Mesothelial cell of epicardium (in vitro differentiated cells): ENCODE results near the gene GPRC5A. TPM values are rescaled to one million over a fixed set of nuclear protein-coding genes. Genes with fewer than 3 reads are reported as not detected.
"Not testable (repeated sequence)": the region's sequence is repeated elsewhere in the genome, so short reads cannot be mapped to it uniquely, and the experiment has no call there.

Experiments used
- DNase-seq, 2 experiments: peaks; one replicate each; pipeline ENCODE4 v3.0.0; 2021; ENCODE audit warnings: low spot score in 2 of 2; ENCODE audit not compliant: unreplicated experiment in 2 of 2
- H3K27ac Mint-ChIP-seq: 2 replicates; pipeline ENCODE4 v1.8.0; 2021; ENCODE audit warnings: mixed read lengths
- H3K27me3 Mint-ChIP-seq: 2 replicates; pipeline ENCODE4 v1.8.0; 2021; ENCODE audit warnings: low read depth, mixed read lengths
- H3K36me3 Mint-ChIP-seq: 2 replicates; pipeline ENCODE4 v1.8.0; 2021; ENCODE audit warnings: mixed read lengths
- H3K4me1 Mint-ChIP-seq: 2 replicates; pipeline ENCODE4 v1.8.0; 2021; ENCODE audit warnings: mixed read lengths
- H3K4me3 Mint-ChIP-seq: 2 replicates; pipeline ENCODE4 v1.8.0; 2021; ENCODE audit warnings: mild to moderate bottlenecking, moderate library complexity, mixed read lengths
- H3K9me3 Mint-ChIP-seq: 2 replicates; pipeline ENCODE4 v1.8.0; 2021; ENCODE audit warnings: mixed read lengths
- CTCF ChIP-seq: fragments of 200-600 bp; sonication (generic); IDR thresholded peaks from one replicate; pipeline ENCODE4 v1.5.0; 2021; ENCODE audit warnings: antibody characterized with exemption; ENCODE audit not compliant: unreplicated experiment
- total RNA-seq: library from RNA; stranded (reverse); gene quantifications from 3 replicates; pipeline ENCODE4 v1.2.1, GENCODE V29; 2021

The GPRC5A gene
- 107 to 116 TPM (median 108 TPM) in 3 replicates for total RNA-seq

- H3K27me3 Mint-ChIP-seq: no peaks in the 10 kb centered on the region
- H3K9me3 Mint-ChIP-seq: no peaks in the 10 kb centered on the region
- peak within 1 kb of the TSS; percentile 100 for H3K27ac Mint-ChIP-seq
- H3K36me3 Mint-ChIP-seq: peaks cover 5% of the 10 kb centered on the region
- peak within 1 kb of the TSS; percentile 92 for H3K4me3 Mint-ChIP-seq
- TF ChIP-seq CTCF: no peak
- H3K4me1 Mint-ChIP-seq: peaks cover 69% of the 10 kb centered on the region
- DNase-seq: peak; percentile 61 to 81
Measured at GRCh38 chr12:12891080-12891880, at the start of gene GPRC5A. Gene GPRC5A (plus strand): TSS chr12:12891562. CDS start chr12:12908250, 16,688 bp downstream.

GRCh38 chr12:12845794-12846243 lies 45.5 kb upstream of the GPRC5A start:
- DNase-seq: no peak
- Mint-ChIP-seq H3K4me3 (no peak overlapping the region), H3K27ac (peak overlapping the region; percentile 78), H3K27me3 (no peaks in the 10 kb centered on the region), H3K9me3 (peaks cover 4% of the 10 kb centered on the region), H3K36me3 (peaks cover 6% of the 10 kb centered on the region), H3K4me1 (peaks cover 9% of the 10 kb centered on the region)
- no peak for TF ChIP-seq CTCF

GRCh38 chr12:12846780-12847179 lies 44.6 kb upstream of the GPRC5A start:
- H3K36me3 Mint-ChIP-seq: peaks cover 11% of the 10 kb centered on the region
- not testable (repeated sequence) for H3K27ac Mint-ChIP-seq, H3K4me3 Mint-ChIP-seq, H3K4me1 Mint-ChIP-seq, H3K27me3 Mint-ChIP-seq, DNase-seq
- peaks cover 10% of the 10 kb centered on the region for H3K9me3 Mint-ChIP-seq

GRCh38 chr12:12853435-12853834 lies 37.9 kb upstream of the GPRC5A start:
- Mint-ChIP-seq H3K36me3 (peaks cover 10% of the 10 kb centered on the region), H3K9me3 (peaks cover 10% of the 10 kb centered on the region), H3K4me3 (no peak overlapping the region), H3K27me3 (no peaks in the 10 kb centered on the region), H3K4me1 (no peaks in the 10 kb centered on the region), H3K27ac (no peak overlapping the region)
- no peak for DNase-seq
- no peak for TF ChIP-seq CTCF

GRCh38 chr12:12859690-12860089 lies 31.7 kb upstream of the GPRC5A start:
- TF ChIP-seq CTCF: no peak
- peaks cover 14% of the 10 kb centered on the region for H3K36me3 Mint-ChIP-seq
- H3K4me1 Mint-ChIP-seq: no peaks in the 10 kb centered on the region
- peaks cover 3% of the 10 kb centered on the region for H3K9me3 Mint-ChIP-seq
- H3K4me3 Mint-ChIP-seq: no peak overlapping the region
- H3K27me3 Mint-ChIP-seq: no peaks in the 10 kb centered on the region
- DNase-seq: no peak
- H3K27ac Mint-ChIP-seq: no peak overlapping the region

GRCh38 chr12:12864243-12864642 lies 27.1 kb upstream of the GPRC5A start:
- no peak for DNase-seq
- Mint-ChIP-seq H3K4me3 (no peak overlapping the region), H3K36me3 (peaks cover 14% of the 10 kb centered on the region), H3K27ac (no peak overlapping the region), H3K4me1 (no peaks in the 10 kb centered on the region), H3K9me3 (peaks cover 3% of the 10 kb centered on the region), H3K27me3 (no peaks in the 10 kb centered on the region)
- no peak for TF ChIP-seq CTCF
